Brain microvascular endothelial cell (primary cell): ENCODE measurements around the gene NCMAP.
"Not testable (repeated sequence)": the region's sequence is repeated elsewhere in the genome, so short reads cannot be mapped to it uniquely, and the experiment has no call there.

ENCODE experiments used
- DNase-seq: peaks from one replicate; pipeline ENCODE4 v3.0.0-alpha.2; 2020
- H3K27ac ChIP-seq: fragments of 250-450 bp; sonication (Bioruptor Pico); 2 replicates; pipeline ENCODE4 v1.5.1; 2020; ENCODE audit warnings: mild to moderate bottlenecking, moderate library complexity
- H3K27me3 ChIP-seq: fragments of 250-450 bp; sonication (Bioruptor Pico); replicated peaks from 2 replicates; pipeline ENCODE4 v1.5.1; 2020; ENCODE audit warnings: mild to moderate bottlenecking
- H3K36me3 ChIP-seq: fragments of 250-450 bp; sonication (Bioruptor Pico); replicated peaks from 2 replicates; pipeline ENCODE4 v1.5.1; 2020; ENCODE audit warnings: mild to moderate bottlenecking
- H3K4me3 ChIP-seq: 2 replicates; pipeline ENCODE4 v1.5.1; 2011; ENCODE audit warnings: low read depth, mild to moderate bottlenecking, control low read depth, low read length, moderate library complexity
- in situ Hi-C: cut with HindIII; loops from 2 replicates; pipeline ENCODE4 v1.10.0; 2017; ENCODE audit warnings: low sequenced_read_pairs, low pct_ligation_motif_present
- TF ChIP-seq, protein P1 (sequence below): IDR thresholded peaks from 2 replicates; pipeline ENCODE4 v1.5.1; 2011; ENCODE audit warnings: low read depth, mild to moderate bottlenecking, moderate library complexity, low read length, control low read depth, inconsistent platforms; ENCODE audit errors: missing control alignments

NCMAP gene

DNA sequence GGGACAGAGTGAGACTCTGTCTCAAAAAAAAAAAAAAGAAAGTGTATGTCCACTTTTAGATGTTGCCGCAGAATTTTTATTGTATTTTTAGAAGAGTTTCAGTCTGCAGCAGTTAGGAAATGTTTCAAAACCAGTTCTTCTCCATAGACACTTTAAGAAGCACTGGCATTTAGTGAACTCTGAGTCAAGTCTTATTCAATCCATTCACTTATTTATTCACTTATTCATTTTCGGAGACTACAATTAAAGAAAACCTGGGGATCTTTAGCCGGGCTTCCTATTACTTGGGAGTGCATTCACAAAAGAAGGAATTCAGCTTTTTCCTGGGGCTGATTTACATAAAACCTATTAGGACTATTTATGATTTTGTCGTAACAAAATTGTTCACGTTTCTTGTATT is 40.9 kb upstream of the NCMAP start:
- DNase-seq: no peak
- H3K27me3 ChIP-seq: no peaks in the 10 kb centered on the region
- no peaks in the 10 kb centered on the region for H3K36me3 ChIP-seq
- no peak overlapping the region for H3K4me3 ChIP-seq
- no peak overlapping the region for H3K27ac ChIP-seq
- in situ Hi-C loops: no loop called here
- TF ChIP-seq, protein P1, sequence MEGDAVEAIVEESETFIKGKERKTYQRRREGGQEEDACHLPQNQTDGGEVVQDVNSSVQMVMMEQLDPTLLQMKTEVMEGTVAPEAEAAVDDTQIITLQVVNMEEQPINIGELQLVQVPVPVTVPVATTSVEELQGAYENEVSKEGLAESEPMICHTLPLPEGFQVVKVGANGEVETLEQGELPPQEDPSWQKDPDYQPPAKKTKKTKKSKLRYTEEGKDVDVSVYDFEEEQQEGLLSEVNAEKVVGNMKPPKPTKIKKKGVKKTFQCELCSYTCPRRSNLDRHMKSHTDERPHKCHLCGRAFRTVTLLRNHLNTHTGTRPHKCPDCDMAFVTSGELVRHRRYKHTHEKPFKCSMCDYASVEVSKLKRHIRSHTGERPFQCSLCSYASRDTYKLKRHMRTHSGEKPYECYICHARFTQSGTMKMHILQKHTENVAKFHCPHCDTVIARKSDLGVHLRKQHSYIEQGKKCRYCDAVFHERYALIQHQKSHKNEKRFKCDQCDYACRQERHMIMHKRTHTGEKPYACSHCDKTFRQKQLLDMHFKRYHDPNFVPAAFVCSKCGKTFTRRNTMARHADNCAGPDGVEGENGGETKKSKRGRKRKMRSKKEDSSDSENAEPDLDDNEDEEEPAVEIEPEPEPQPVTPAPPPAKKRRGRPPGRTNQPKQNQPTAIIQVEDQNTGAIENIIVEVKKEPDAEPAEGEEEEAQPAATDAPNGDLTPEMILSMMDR: no peak

DNA sequence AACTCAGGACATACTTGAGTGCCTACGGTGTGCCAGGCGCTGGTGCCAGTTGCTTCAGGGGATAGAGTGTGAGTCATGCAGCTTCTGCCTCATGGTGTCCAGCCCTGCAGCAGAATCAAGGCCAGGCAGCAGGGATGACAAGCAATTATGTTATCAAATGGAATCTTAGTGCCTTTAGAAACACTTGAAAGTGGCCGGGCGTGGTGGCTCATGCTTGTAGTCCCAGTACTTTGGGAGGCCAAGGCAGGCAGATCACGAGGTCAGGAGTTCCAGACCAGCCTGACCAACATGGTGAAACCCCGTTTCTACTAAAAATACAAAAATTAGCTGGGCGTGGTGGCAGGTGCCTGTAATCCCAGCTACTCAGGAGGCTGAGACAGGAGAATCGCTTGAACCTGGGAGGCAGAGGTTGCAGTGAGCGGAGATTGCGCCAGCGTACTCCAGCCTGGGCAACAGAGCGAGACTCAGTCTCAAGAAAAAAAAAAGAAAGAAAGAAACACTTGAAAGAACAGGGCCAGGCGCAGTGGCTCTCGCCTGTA is 40.1 kb upstream of the NCMAP start:
- H3K27ac ChIP-seq, H3K36me3 ChIP-seq, H3K27me3 ChIP-seq, DNase-seq, H3K4me3 ChIP-seq, in situ Hi-C loops: not testable (repeated sequence)

DNA sequence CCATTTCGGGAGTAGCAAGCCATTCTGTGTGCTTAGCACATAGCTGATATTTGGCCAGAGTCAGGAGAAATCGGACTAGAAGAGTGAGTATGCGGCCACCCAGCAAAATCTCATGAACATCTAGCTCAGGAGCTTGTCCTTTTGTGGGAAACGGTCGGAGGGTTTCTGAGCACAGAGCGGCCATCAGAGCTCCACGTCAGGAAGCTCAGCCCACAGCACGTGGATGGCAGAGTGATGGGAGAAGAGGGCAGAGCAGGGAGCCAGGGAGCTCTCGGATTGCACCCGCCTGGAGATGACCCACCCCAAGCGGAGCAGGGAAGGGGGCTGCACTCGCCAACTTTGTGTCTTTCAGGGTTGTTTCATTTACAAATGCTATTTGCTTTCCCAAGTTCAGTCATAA is 39.4 kb upstream of the NCMAP start:
- no peaks in the 10 kb centered on the region for H3K27me3 ChIP-seq
- in situ Hi-C loops: no loop called here

DNA sequence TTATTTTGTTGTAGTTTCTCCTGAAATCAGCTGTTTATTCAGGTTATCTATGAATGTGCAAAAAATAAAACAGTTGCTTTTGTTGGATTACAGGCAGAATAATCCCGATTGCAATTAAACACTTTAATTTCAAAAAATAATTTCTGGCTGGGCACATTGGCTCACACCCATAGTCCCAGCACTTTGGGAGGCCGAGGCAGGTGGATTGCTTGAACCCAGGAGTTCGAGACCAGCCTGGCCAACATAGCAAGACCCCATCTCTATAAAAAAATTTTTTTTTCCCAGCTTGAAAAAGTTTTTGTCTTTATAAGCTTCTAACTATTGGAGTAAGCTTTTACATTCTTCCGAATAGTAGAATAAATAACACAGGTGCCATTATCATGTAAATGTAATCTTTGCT is 38.0 kb upstream of the NCMAP start:
- Histone ChIP-seq H3K36me3 (no peaks in the 10 kb centered on the region), H3K27ac (no peak overlapping the region), H3K27me3 (no peaks in the 10 kb centered on the region), H3K4me3 (no peak overlapping the region)
- TF ChIP-seq, protein P1: no peak
- in situ Hi-C loops: no loop called here
- no peak for DNase-seq

More for the DNA sequence above, 39.4 kb upstream of the NCMAP start:
- Histone ChIP-seq H3K4me3 (no peak overlapping the region), H3K27ac (no peak overlapping the region), H3K36me3 (no peaks in the 10 kb centered on the region)
- TF ChIP-seq, protein P1: no peak
- no peak for DNase-seq

DNA sequence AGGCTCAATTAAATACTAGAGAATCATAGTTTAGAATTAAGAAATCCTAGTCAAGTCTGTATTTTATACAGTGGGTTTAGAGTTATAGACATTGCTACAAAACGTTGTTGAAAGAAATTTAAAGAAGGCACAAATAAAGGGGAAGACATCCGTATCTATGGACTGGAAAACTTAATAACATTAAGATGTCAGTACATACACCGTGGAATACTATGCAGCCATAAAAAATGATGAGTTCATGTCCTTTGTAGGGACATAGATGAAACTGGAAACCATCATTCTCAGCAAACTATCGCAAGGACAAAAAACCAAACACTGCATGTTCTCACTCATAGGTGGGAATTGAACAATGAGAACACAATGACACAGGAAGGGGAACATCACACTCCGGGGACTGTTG is 35.6 kb upstream of the NCMAP start:
- H3K4me3 ChIP-seq, in situ Hi-C loops, H3K36me3 ChIP-seq, DNase-seq, H3K27me3 ChIP-seq, H3K27ac ChIP-seq: not testable (repeated sequence)

DNA sequence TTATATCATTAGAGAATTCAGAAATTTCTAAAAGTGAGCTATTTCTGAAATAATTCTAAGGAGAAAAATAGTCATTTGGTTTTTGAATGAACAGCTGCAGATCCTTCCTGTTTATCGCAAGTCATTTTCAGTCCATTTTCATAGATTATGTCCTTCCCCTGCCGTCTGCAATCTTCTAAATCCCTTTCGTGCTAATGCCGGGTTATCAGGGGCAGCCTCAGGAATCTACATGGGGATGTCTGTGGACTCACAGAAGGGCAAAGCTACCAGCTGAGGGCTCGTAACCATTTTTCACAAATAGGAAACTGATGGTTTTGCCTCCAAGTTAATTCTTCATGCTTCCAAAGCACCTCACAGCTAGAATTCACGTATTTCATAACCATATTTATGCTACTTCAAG is 30.3 kb upstream of the NCMAP start:
- Histone ChIP-seq H3K27ac (no peak overlapping the region), H3K4me3 (no peak overlapping the region), H3K36me3 (no peaks in the 10 kb centered on the region), H3K27me3 (no peaks in the 10 kb centered on the region)
- in situ Hi-C loops: no loop called here
- TF ChIP-seq, protein P1: no peak
- no peak for DNase-seq

DNA sequence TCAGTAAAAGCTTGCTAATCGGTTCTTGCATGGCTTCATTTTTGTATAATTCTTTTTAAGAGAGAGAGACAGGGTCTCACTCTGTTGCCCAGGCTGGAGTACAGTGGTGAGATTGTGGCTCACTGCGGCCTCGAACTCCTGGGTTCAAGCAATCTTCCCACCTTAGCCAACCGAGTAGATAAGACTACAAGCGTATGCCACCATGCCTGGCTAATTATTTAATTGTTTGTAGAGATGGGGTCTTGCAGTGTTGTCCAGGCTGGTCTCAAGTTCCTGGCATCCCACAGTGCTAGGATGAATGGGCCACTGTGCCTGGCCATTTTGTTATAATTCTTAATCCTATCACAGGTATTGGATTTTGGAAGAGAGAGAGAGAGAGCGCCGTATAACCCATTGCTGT is 29.8 kb upstream of the NCMAP start:
- H3K27me3 ChIP-seq: no peaks in the 10 kb centered on the region
- H3K4me3 ChIP-seq: no peak overlapping the region
- H3K36me3 ChIP-seq: no peaks in the 10 kb centered on the region
- no peak overlapping the region for H3K27ac ChIP-seq
- in situ Hi-C loops: no loop called here
- DNase-seq: no peak
- TF ChIP-seq, protein P1: no peak
